Measurements from ENCODE around the gene KCNJ16. TPM values are rescaled to one million over a fixed set of nuclear protein-coding genes. Genes with fewer than 3 reads are reported as not detected.

KCNJ16 gene
- total RNA-seq, 1 experiment from 2014 or later = not detected

DNA sequence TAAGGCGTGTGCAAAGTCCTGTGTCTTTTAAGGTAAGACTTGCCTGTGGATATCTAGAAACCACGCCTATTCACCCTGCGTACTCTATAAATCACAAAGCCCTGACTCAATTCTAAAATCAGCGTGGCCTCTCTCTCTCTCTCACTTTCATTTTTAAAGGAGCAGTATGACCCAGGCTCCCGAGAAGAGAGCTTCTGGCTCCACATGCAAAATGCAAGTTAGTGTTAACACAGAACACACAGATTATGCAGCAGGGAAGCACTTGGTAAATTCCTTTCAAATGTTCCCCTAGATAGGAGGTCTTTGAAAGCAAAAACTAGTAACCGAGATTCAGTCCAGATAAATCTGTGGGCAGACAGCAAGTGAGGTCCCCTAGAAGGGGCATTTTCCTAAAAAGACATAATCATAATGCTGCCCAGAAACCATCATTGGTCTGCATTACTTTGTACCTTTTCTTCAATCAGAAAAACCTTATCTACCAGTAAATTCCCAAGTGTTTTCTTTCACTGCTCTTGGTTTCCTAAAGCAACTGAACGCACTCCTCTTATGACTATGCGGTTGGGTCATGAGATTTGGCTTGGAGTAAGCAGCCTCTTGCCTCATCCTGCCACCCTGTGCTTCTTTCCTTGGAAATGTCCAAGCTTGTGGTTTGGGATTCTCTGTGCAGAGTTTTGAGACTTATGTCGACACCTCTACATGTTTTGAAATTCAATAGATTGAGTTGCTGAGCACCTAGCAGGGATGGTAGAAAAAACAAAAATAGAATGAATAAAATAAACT is 62.6 kb downstream of the KCNJ16 start:
- H3K9me3 Mint-ChIP-seq (ENCODE audit: low read depth, unreplicated experiment) = no peaks in the 10 kb centered on the region
- H3K36me3 Mint-ChIP-seq (ENCODE audit: insufficient read depth, unreplicated experiment) = peaks cover 4% of the 10 kb centered on the region
- no peaks in the 10 kb centered on the region for H3K4me1 Mint-ChIP-seq (ENCODE audit: low read depth, unreplicated experiment)
- DNase-seq = no peak
- no peaks in the 10 kb centered on the region for H3K27me3 Mint-ChIP-seq (ENCODE audit: unreplicated experiment)
- peak overlapping the region; percentile 68 for H3K4me3 Mint-ChIP-seq (ENCODE audit: low read depth, unreplicated experiment)
- TF ChIP-seq, protein P1, sequence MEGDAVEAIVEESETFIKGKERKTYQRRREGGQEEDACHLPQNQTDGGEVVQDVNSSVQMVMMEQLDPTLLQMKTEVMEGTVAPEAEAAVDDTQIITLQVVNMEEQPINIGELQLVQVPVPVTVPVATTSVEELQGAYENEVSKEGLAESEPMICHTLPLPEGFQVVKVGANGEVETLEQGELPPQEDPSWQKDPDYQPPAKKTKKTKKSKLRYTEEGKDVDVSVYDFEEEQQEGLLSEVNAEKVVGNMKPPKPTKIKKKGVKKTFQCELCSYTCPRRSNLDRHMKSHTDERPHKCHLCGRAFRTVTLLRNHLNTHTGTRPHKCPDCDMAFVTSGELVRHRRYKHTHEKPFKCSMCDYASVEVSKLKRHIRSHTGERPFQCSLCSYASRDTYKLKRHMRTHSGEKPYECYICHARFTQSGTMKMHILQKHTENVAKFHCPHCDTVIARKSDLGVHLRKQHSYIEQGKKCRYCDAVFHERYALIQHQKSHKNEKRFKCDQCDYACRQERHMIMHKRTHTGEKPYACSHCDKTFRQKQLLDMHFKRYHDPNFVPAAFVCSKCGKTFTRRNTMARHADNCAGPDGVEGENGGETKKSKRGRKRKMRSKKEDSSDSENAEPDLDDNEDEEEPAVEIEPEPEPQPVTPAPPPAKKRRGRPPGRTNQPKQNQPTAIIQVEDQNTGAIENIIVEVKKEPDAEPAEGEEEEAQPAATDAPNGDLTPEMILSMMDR (IDR thresholded peaks at IDR 0.05; ENCODE audit: unreplicated experiment) = no peak
- CTCF ChIA-PET = interaction anchor here (1.4 kb wide), 1 partner anchor 39 kb away, joined by 3 read pairs; no protein-coding TSS in a partner anchor
- peak overlapping the region; percentile 47 for H3K27ac Mint-ChIP-seq (ENCODE audit: unreplicated experiment)
- BruUV-seq (replicated peaks) = no TSS peak
- intact Hi-C loops (cut with micrococcal nuclease; ENCODE audit: unreplicated experiment) = no loop called here

DNA sequence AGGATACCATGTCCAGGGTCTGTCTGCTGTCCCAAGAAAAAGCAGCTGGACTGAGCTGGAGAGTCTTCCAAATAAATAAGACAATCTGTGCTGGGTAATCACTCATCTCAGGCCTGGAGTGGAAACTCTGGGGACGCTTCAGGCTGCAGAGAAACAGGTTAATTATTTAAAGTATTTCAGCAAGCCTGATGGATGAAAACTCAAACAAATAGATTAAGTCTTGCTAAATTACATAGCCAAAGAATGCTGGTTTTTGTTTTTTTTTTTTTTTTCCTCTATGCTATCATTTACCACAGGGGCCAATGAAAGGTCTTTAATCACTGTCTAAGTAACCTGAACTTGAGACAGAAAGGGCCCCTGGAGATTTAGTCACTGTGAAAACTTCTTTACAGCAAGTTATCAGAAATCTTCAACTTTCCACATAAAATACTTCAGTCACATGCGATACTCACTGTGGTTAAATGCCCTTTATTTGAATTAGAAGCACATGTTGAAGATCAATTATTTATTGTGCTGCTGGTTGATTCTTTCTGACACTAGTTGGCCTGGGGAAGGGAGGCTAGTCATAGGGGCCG is 63.4 kb downstream of the KCNJ16 start:
- Mint-ChIP-seq H3K27me3 (ENCODE audit: unreplicated experiment) (no peaks in the 10 kb centered on the region), H3K27ac (ENCODE audit: unreplicated experiment) (no peak overlapping the region), H3K4me1 (ENCODE audit: low read depth, unreplicated experiment) (no peaks in the 10 kb centered on the region), H3K36me3 (ENCODE audit: insufficient read depth, unreplicated experiment) (peaks cover 4% of the 10 kb centered on the region), H3K4me3 (ENCODE audit: low read depth, unreplicated experiment) (no peak overlapping the region), H3K9me3 (ENCODE audit: low read depth, unreplicated experiment) (no peaks in the 10 kb centered on the region)
- CTCF ChIA-PET = interaction anchor here (1.4 kb wide), 1 partner anchor 39 kb away, joined by 3 read pairs; no protein-coding TSS in a partner anchor
- TF ChIP-seq, protein P1 (IDR thresholded peaks at IDR 0.05; ENCODE audit: unreplicated experiment) = no peak
- no TSS peak for BruUV-seq (replicated peaks)
- no peak for DNase-seq
- intact Hi-C loops (cut with micrococcal nuclease; ENCODE audit: unreplicated experiment) = no loop called here

DNA sequence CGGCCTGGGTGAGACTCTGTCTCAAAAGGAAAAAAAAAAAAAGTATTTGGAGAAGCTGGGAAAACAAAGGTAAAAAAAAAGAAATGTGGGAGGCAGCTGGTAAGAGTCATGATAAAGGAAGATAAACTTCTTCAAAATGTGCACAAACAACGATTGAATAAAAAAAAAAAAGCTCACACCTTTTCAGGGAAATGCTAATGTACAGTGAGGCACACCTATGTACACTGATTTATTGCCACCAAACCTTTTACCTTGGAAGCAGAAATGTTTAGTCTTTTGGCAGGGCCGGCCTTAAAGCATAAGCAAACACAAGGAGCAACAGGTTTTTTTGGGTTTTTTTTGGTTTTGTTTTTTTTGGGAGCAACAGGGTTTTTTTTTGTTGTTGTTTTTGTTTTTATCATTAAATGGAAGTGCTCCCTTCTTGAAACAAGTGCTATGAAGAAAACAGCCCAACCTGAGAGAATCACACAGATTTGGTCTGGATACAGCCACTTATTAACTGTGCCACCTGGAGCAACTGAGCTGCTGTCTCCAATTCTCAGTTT is 64.5 kb downstream of the KCNJ16 start:
- CTCF ChIA-PET = interaction anchor here (0.7 kb wide), 1 partner anchor 372 kb away, joined by 3 read pairs; no protein-coding TSS in a partner anchor
- peaks cover 4% of the 10 kb centered on the region for H3K36me3 Mint-ChIP-seq (ENCODE audit: insufficient read depth, unreplicated experiment)
- no peaks in the 10 kb centered on the region for H3K4me1 Mint-ChIP-seq (ENCODE audit: low read depth, unreplicated experiment)
- TF ChIP-seq, protein P1 (IDR thresholded peaks at IDR 0.05; ENCODE audit: unreplicated experiment) = no peak
- BruUV-seq (replicated peaks) = no TSS peak
- no peaks in the 10 kb centered on the region for H3K9me3 Mint-ChIP-seq (ENCODE audit: low read depth, unreplicated experiment)
- no peak overlapping the region for H3K27ac Mint-ChIP-seq (ENCODE audit: unreplicated experiment)
- no peak overlapping the region for H3K4me3 Mint-ChIP-seq (ENCODE audit: low read depth, unreplicated experiment)
- DNase-seq = no peak
- no peaks in the 10 kb centered on the region for H3K27me3 Mint-ChIP-seq (ENCODE audit: unreplicated experiment)
- intact Hi-C loops (cut with micrococcal nuclease; ENCODE audit: unreplicated experiment) = no loop called here

DNA sequence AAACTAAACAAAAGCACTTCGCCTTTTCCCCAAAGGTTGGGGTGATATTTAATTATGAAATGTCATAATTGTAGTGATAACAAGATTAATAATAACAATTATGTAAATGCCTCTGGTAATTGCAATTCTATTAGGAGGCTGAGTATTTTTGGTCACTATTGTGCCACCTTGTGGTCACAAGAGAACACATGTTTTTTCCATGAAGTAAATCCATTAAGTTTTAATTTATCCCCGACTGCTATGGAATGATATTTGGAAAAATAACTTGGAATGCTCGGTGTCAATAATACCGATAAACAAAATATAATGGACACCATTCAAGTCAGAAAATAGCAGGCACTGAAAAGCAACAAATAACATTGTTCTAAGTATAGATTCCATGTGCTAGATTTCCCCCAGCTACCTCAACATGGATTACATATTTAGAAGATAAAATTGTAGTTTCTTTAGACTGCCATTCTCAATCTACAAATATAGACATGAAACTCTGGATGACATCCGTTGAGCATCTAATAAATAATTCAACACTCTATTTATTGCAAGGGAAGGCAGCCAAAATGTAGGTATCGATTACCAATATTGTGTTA is 69.3 kb downstream of the KCNJ16 start:
- no TSS peak for BruUV-seq (replicated peaks)
- Mint-ChIP-seq H3K4me3 (ENCODE audit: low read depth, unreplicated experiment) (no peak overlapping the region), H3K9me3 (ENCODE audit: low read depth, unreplicated experiment) (no peaks in the 10 kb centered on the region), H3K27ac (ENCODE audit: unreplicated experiment) (no peak overlapping the region), H3K4me1 (ENCODE audit: low read depth, unreplicated experiment) (no peaks in the 10 kb centered on the region), H3K27me3 (ENCODE audit: unreplicated experiment) (no peaks in the 10 kb centered on the region), H3K36me3 (ENCODE audit: insufficient read depth, unreplicated experiment) (no peaks in the 10 kb centered on the region)
- no peak for DNase-seq
- CTCF ChIA-PET = interaction anchor here (0.6 kb wide), 2 partner anchors 24 to 870 kb away, joined by 3 read pairs; no protein-coding TSS in a partner anchor
- TF ChIP-seq, protein P1 (IDR thresholded peaks at IDR 0.05; ENCODE audit: unreplicated experiment) = peak; percentile 39
- intact Hi-C loops (cut with micrococcal nuclease; ENCODE audit: unreplicated experiment) = loop anchor here (1.0 to 2.0 kb wide), 3 partner anchors 538 to 618 kb away; no protein-coding TSS in a partner anchor

All from Calu3 (cell line).